ENCODE results near the gene C20orf144.

Gene C20orf144

GRCh38 chr20:33649201-33649681 is 12.9 kb upstream of the C20orf144 start:
- in situ Hi-C loops (cut with MboI; ENCODE audit: low sequenced_read_pairs), result no loop called here

- in situ Hi-C loops (cut with MboI; ENCODE audit: low sequenced_read_pairs), result no loop called here
Observed at GRCh38 chr20:33650111-33650752, 11.9 kb upstream of the C20orf144 start.

- in situ Hi-C loops (cut with MboI; ENCODE audit: low sequenced_read_pairs), result no loop called here
Observed at GRCh38 chr20:33650753-33651561, 11.2 kb upstream of the C20orf144 start.

- in situ Hi-C loops (cut with MboI; ENCODE audit: low sequenced_read_pairs), result no loop called here
Observed at GRCh38 chr20:33651562-33652048, 10.5 kb upstream of the C20orf144 start.

GRCh38 chr20:33653218-33653899 is 8.8 kb upstream of the C20orf144 start:
- in situ Hi-C loops (cut with MboI; ENCODE audit: low sequenced_read_pairs), result no loop called here

- in situ Hi-C loops (cut with MboI; ENCODE audit: low sequenced_read_pairs), result no loop called here
Observed at GRCh38 chr20:33653900-33654596, 8.1 kb upstream of the C20orf144 start.

- in situ Hi-C loops (cut with MboI; ENCODE audit: low sequenced_read_pairs), result no loop called here
Observed at GRCh38 chr20:33654680-33655161, 7.4 kb upstream of the C20orf144 start.

- in situ Hi-C loops (cut with MboI; ENCODE audit: low sequenced_read_pairs), result no loop called here
Observed at GRCh38 chr20:33655164-33655563, 7.0 kb upstream of the C20orf144 start.

- in situ Hi-C loops (cut with MboI; ENCODE audit: low sequenced_read_pairs), result no loop called here
Observed at GRCh38 chr20:33656010-33656782, 5.9 kb upstream of the C20orf144 start.

GRCh38 chr20:33656783-33657703 is 5.1 kb upstream of the C20orf144 start:
- in situ Hi-C loops (cut with MboI; ENCODE audit: low sequenced_read_pairs), result no loop called here

GRCh38 chr20:33657704-33658095 is 4.4 kb upstream of the C20orf144 start:
- in situ Hi-C loops (cut with MboI; ENCODE audit: low sequenced_read_pairs), result no loop called here

- in situ Hi-C loops (cut with MboI; ENCODE audit: low sequenced_read_pairs), result no loop called here
Observed at GRCh38 chr20:33658510-33658909, 3.6 kb upstream of the C20orf144 start.

- in situ Hi-C loops (cut with MboI; ENCODE audit: low sequenced_read_pairs), result no loop called here
Observed at GRCh38 chr20:33658929-33659328, 3.2 kb upstream of the C20orf144 start.

- in situ Hi-C loops (cut with MboI; ENCODE audit: low sequenced_read_pairs), result loop anchor here (10.0 kb wide), 1 partner anchor 195 kb away; no protein-coding TSS in a partner anchor
Observed at GRCh38 chr20:33659341-33660034, 2.6 kb upstream of the C20orf144 start.

- in situ Hi-C loops (cut with MboI; ENCODE audit: low sequenced_read_pairs), result loop anchor here (10.0 kb wide), 1 partner anchor 195 kb away; no protein-coding TSS in a partner anchor
Observed at GRCh38 chr20:33660035-33660684, 2.0 kb upstream of the C20orf144 start.

GRCh38 chr20:33660685-33661058 is 1.5 kb upstream of the C20orf144 start:
- in situ Hi-C loops (cut with MboI; ENCODE audit: low sequenced_read_pairs), result loop anchor here (10.0 kb wide), 1 partner anchor 196 kb away; no protein-coding TSS in a partner anchor

All from HL-60/S4 (cell line).